ENCODE results near the gene BRIP1.

The BRIP1 gene

DNA sequence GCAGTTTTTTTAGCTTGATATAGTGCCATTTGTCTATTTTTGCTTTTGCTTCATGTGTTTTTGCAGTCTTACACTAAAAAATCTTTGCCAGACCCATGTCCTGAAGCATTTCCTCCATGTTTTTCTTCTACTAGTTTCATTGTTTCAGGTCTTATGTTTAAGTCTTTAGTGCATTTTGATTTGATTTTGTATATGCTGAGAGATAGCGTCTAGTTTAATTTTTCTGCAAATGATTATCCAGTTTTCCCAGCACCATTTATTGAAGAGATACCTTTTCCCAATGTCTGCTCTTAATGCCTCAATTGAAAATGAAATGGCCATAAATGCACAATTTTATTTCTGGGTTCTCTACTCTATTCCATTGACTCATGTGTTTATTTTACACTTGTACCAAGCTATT lies 231.5 kb downstream of the BRIP1 start:
- DNase-seq (ENCODE audit: low spot score): no peak

Data from AG20443 (cell line).